Nephron (organoid): ENCODE measurements around the gene KIAA1143.

Experiments
- H3K27ac Mint-ChIP-seq, 3 experiments: 2 replicates each; pipeline ENCODE4 v1.8.0; 2020; ENCODE audit warnings: mixed read lengths in 3 of 3, mild to moderate bottlenecking in 2 of 3, moderate library complexity in 1 of 3
- H3K27me3 Mint-ChIP-seq: 2 replicates; pipeline ENCODE4 v1.8.0; 2021; ENCODE audit warnings: low read depth, mild to moderate bottlenecking, moderate library complexity, mixed read lengths
- H3K36me3 Mint-ChIP-seq: 2 replicates; pipeline ENCODE4 v1.8.0; 2020; ENCODE audit warnings: low read depth, mixed read lengths
- H3K4me1 Mint-ChIP-seq: 2 replicates; pipeline ENCODE4 v1.8.0; 2020; ENCODE audit warnings: mixed read lengths
- H3K4me3 Mint-ChIP-seq, 3 experiments: 2 replicates each; pipeline ENCODE4 v1.8.0; 2020; ENCODE audit warnings: mild to moderate bottlenecking in 3 of 3, mixed read lengths in 3 of 3, moderate library complexity in 2 of 3
- H3K9me3 Mint-ChIP-seq: 2 replicates; pipeline ENCODE4 v1.8.0; 2020; ENCODE audit warnings: mixed read lengths
- CTCF ChIP-seq, 3 experiments: fragments of 200-600 bp; sonication (generic); IDR thresholded peaks; one replicate each; pipeline ENCODE4 v1.5.0; 2021; ENCODE audit warnings: antibody characterized with exemption in 3 of 3; ENCODE audit not compliant: unreplicated experiment in 3 of 3

Gene KIAA1143

GRCh38 chr3:44761424-44762169, at the start of gene KIAA1143, which contains the start of gene KIF15:
Gene KIAA1143, minus strand, starts transcription at chr3:44761619. Its CDS starts 17 bp downstream, at chr3:44761602.
Gene KIF15, plus strand, starts transcription at chr3:44761794. Its CDS starts 72 bp downstream, at chr3:44761866.
- H3K36me3 Mint-ChIP-seq: peaks cover 70% of the 10 kb centered on the region
- no peaks in the 10 kb centered on the region for H3K27me3 Mint-ChIP-seq
- peaks cover 8% of the 10 kb centered on the region for H3K4me1 Mint-ChIP-seq

GRCh38 chr3:44805960-44806359, 44.5 kb upstream of the KIAA1143 start:
- Mint-ChIP-seq H3K9me3 (no peaks in the 10 kb centered on the region), H3K4me1 (no peaks in the 10 kb centered on the region), H3K4me3 (no peak overlapping the region), H3K36me3 (peaks cover 34% of the 10 kb centered on the region), H3K27ac (no peak overlapping the region), H3K27me3 (no peaks in the 10 kb centered on the region)
- no peak for TF ChIP-seq CTCF (IDR thresholded peaks at IDR 0.05; ENCODE audit: unreplicated experiment in 3 of 3)

More at GRCh38 chr3:44761424-44762169, at the start of gene KIAA1143, which contains the start of gene KIF15:
- H3K4me3 Mint-ChIP-seq: peak within 1 kb of the TSS; percentile 86 to 91 (median 91)
- H3K27ac Mint-ChIP-seq: peak within 1 kb of the TSS; percentile 46 to 89 (median 74)
- H3K9me3 Mint-ChIP-seq: peaks cover 60% of the 10 kb centered on the region
- no peak for TF ChIP-seq CTCF (IDR thresholded peaks at IDR 0.05; ENCODE audit: unreplicated experiment in 3 of 3)

DNA sequence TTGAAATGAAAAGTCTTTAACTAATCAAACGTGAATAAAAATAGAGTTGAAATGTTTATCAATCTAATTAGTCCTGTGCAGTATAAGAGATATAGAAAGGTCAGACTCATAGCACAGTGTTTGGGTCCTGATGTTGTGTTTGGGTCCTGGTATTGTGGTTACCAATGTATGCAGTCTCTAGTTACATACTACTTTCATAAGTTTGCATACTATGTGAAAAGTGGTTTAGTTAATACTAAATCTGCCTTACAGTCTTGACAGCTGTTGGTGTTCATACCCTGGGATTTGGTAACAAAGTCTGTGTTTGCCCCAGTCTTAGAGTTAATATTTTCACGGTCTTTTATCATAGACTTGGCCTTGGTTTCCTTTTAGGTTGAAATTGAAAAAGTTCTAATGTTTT, 41.9 kb upstream of the KIAA1143 start:
- Mint-ChIP-seq H3K4me1 (no peaks in the 10 kb centered on the region), H3K27me3 (no peaks in the 10 kb centered on the region), H3K27ac (no peak overlapping the region), H3K36me3 (peaks cover 29% of the 10 kb centered on the region), H3K4me3 (no peak overlapping the region), H3K9me3 (no peaks in the 10 kb centered on the region)
- no peak for TF ChIP-seq CTCF (IDR thresholded peaks at IDR 0.05; ENCODE audit: unreplicated experiment in 3 of 3)

GRCh38 chr3:44802011-44802410, 40.6 kb upstream of the KIAA1143 start:
- TF ChIP-seq CTCF (IDR thresholded peaks at IDR 0.05; ENCODE audit: unreplicated experiment in 3 of 3): no peak
- Mint-ChIP-seq H3K4me1 (no peaks in the 10 kb centered on the region), H3K27ac (no peak overlapping the region), H3K36me3 (peaks cover 27% of the 10 kb centered on the region), H3K9me3 (no peaks in the 10 kb centered on the region), H3K27me3 (no peaks in the 10 kb centered on the region), H3K4me3 (no peak overlapping the region)

- peaks cover 23% of the 10 kb centered on the region for H3K36me3 Mint-ChIP-seq
- H3K4me3 Mint-ChIP-seq: no peak overlapping the region
- H3K27me3 Mint-ChIP-seq: no peaks in the 10 kb centered on the region
- no peaks in the 10 kb centered on the region for H3K9me3 Mint-ChIP-seq
- H3K27ac Mint-ChIP-seq: no peak overlapping the region
- no peaks in the 10 kb centered on the region for H3K4me1 Mint-ChIP-seq
- no peak for TF ChIP-seq CTCF (IDR thresholded peaks at IDR 0.05; ENCODE audit: unreplicated experiment in 3 of 3)
Observed at GRCh38 chr3:44795197-44795596, 33.8 kb upstream of the KIAA1143 start.

- no peak overlapping the region for H3K4me3 Mint-ChIP-seq
- H3K36me3 Mint-ChIP-seq: peaks cover 45% of the 10 kb centered on the region
- H3K9me3 Mint-ChIP-seq: no peaks in the 10 kb centered on the region
- H3K27ac Mint-ChIP-seq: no peak overlapping the region
- no peak for TF ChIP-seq CTCF (IDR thresholded peaks at IDR 0.05; ENCODE audit: unreplicated experiment in 3 of 3)
- no peaks in the 10 kb centered on the region for H3K27me3 Mint-ChIP-seq
- no peaks in the 10 kb centered on the region for H3K4me1 Mint-ChIP-seq
Observed at GRCh38 chr3:44782891-44783290, 21.5 kb upstream of the KIAA1143 start.
